Peyer's patch (tissue), 4 donors: ENCODE measurements around the gene SLC6A6. TPM values are rescaled to one million over a fixed set of nuclear protein-coding genes. Genes with fewer than 3 reads are reported as not detected.
A peak's percentile ranks its signal among the peaks of the same experiment; 100 is the strongest.

Source experiments
- DNase-seq, 3 donors: peaks; one replicate each; pipeline ENCODE4 v3.0.0-alpha.2; 2017 to 2019
- H3K27ac ChIP-seq, 4 donors: fragments of 200-600 bp; sonication (generic); one replicate each; pipeline ENCODE4 v1.5.1; 2016 to 2019
- H3K27me3 ChIP-seq, 2 donors: fragments of 200-600 bp; sonication (generic); one replicate each; pipeline ENCODE4 v1.5.1; 2019
- H3K36me3 ChIP-seq, 3 donors: fragments of 200-600 bp; sonication (generic); one replicate each; pipeline ENCODE4 v1.5.1; 2016 to 2019
- H3K4me1 ChIP-seq, 4 donors: fragments of 200-600 bp; sonication (generic); one replicate each; pipeline ENCODE4 v1.5.1; 2016 to 2019
- H3K4me3 ChIP-seq, 4 donors: fragments of 200-600 bp; sonication (generic); 1 replicate in 3 of 4; 2 replicates in 1 of 4; pipeline ENCODE4 v1.5.1; 2016 to 2019; ENCODE audit warnings: mild to moderate bottlenecking in 1 of 4
- H3K9me3 ChIP-seq, 4 donors: fragments of 200-600 bp; sonication (generic); one replicate each; pipeline ENCODE4 v1.5.1; 2016 to 2019; ENCODE audit warnings: mild to moderate bottlenecking in 1 of 4
- CTCF ChIP-seq, 6 experiments: fragments of 450-650 bp in 4 of 6; fragments of 200-600 bp in 2 of 6; sonication (generic) in 1 of 6; IDR thresholded peaks; one replicate each; pipeline ENCODE4 v1.5.1; 2017 to 2019; ENCODE audit warnings: antibody characterized with exemption in 6 of 6, mild to moderate bottlenecking in 3 of 6, moderate library complexity in 1 of 6
- POLR2A ChIP-seq, 2 donors: fragments of 450-650 bp; IDR thresholded peaks; one replicate each; pipeline ENCODE4 v1.5.1; 2017; ENCODE audit warnings: antibody characterized with exemption in 2 of 2, mild to moderate bottlenecking in 2 of 2, moderate library complexity in 2 of 2
- total RNA-seq, 4 donors: library from RNA; depleted of rRNA; stranded (reverse); fragments of >200 nt; gene quantifications; one replicate each; pipeline ENCODE4 v1.1.0, GENCODE V29; 2016

The SLC6A6 gene
- total RNA-seq, 4 donors from 2014 or later, result 61.1 to 190 (median 150) TPM

GRCh38 chr3:14465425-14465824, 63.0 kb downstream of the SLC6A6 start:
- Histone ChIP-seq H3K4me3 (no peak overlapping the region), H3K27ac (no peak overlapping the region), H3K9me3 (no peaks in the 10 kb centered on the region), H3K36me3 (peaks cover 0 to 95% (median 0%) of the 10 kb centered on the region in 3 donors), H3K27me3 (no peaks in the 10 kb centered on the region), H3K4me1 (no peaks in the 10 kb centered on the region)
- no peak for TF ChIP-seq POLR2A (IDR thresholded peaks at IDR 0.05)
- no peak for TF ChIP-seq CTCF (IDR thresholded peaks at IDR 0.05)
- no peak for DNase-seq

- Histone ChIP-seq H3K27me3 (no peaks in the 10 kb centered on the region), H3K36me3 (peaks cover 0 to 94% (median 0%) of the 10 kb centered on the region in 3 donors), H3K9me3 (no peaks in the 10 kb centered on the region), H3K4me3 (no peak overlapping the region), H3K27ac (no peak overlapping the region), H3K4me1 (no peaks in the 10 kb centered on the region)
- TF ChIP-seq POLR2A (IDR thresholded peaks at IDR 0.05) (no peak), CTCF (IDR thresholded peaks at IDR 0.05) (no peak)
- DNase-seq, result no peak
These were observed 63.9 kb downstream of the SLC6A6 start for GRCh38 chr3:14466179-14466903.

GRCh38 chr3:14467814-14468620, 65.6 kb downstream of the SLC6A6 start:
- no peak overlapping the region for H3K27ac ChIP-seq
- peak in 2 of 3 donors; percentile 28 to 61 for DNase-seq
- TF ChIP-seq CTCF (IDR thresholded peaks at IDR 0.05) (peak; percentile 73 to 89 (median 87)), POLR2A (IDR thresholded peaks at IDR 0.05) (no peak)
- H3K36me3 ChIP-seq, result peaks cover 0 to 95% (median 0%) of the 10 kb centered on the region in 3 donors
- no peaks in the 10 kb centered on the region for H3K27me3 ChIP-seq
- H3K4me3 ChIP-seq, result no peak overlapping the region
- H3K4me1 ChIP-seq, result no peaks in the 10 kb centered on the region
- H3K9me3 ChIP-seq, result no peaks in the 10 kb centered on the region

GRCh38 chr3:14468621-14468981, 66.2 kb downstream of the SLC6A6 start:
- Histone ChIP-seq H3K36me3 (peaks cover 0 to 93% (median 0%) of the 10 kb centered on the region in 3 donors), H3K9me3 (no peaks in the 10 kb centered on the region), H3K27me3 (no peaks in the 10 kb centered on the region), H3K4me3 (no peak overlapping the region), H3K4me1 (no peaks in the 10 kb centered on the region), H3K27ac (no peak overlapping the region)
- no peak for TF ChIP-seq CTCF (IDR thresholded peaks at IDR 0.05)
- no peak for TF ChIP-seq POLR2A (IDR thresholded peaks at IDR 0.05)
- DNase-seq, result no peak

- TF ChIP-seq POLR2A (IDR thresholded peaks at IDR 0.05), result no peak
- Histone ChIP-seq H3K27me3 (no peaks in the 10 kb centered on the region), H3K4me3 (no peak overlapping the region), H3K9me3 (no peaks in the 10 kb centered on the region), H3K27ac (no peak overlapping the region), H3K4me1 (peaks cover 0 to 4% (median 0%) of the 10 kb centered on the region in 4 donors), H3K36me3 (peaks cover 0 to 89% (median 0%) of the 10 kb centered on the region in 3 donors)
- no peak for DNase-seq
These were observed 68.1 kb downstream of the SLC6A6 start for GRCh38 chr3:14470461-14470860.

- H3K27ac ChIP-seq, result no peak overlapping the region
- no peak for DNase-seq
- peaks cover 0 to 4% (median 0%) of the 10 kb centered on the region in 4 donors for H3K4me1 ChIP-seq
- TF ChIP-seq CTCF (IDR thresholded peaks at IDR 0.05), result no peak
- no peak for TF ChIP-seq POLR2A (IDR thresholded peaks at IDR 0.05)
- no peak overlapping the region for H3K4me3 ChIP-seq
- peaks cover 0 to 87% (median 0%) of the 10 kb centered on the region in 3 donors for H3K36me3 ChIP-seq
- H3K27me3 ChIP-seq, result no peaks in the 10 kb centered on the region
- no peaks in the 10 kb centered on the region for H3K9me3 ChIP-seq
These were observed 68.6 kb downstream of the SLC6A6 start for GRCh38 chr3:14471016-14471415.
